VCaP (cell line): ENCODE measurements around the gene ACE.

Experiments used
- H3K27ac ChIP-seq: fragments of 450-650 bp; 2 replicates; pipeline ENCODE4 v1.5.1; 2017
- TF ChIP-seq, protein P1 (sequence below): fragments of 450-650 bp; conservative IDR thresholded peaks from 2 replicates; pipeline ENCODE4 v1.5.1; 2017; ENCODE audit warnings: mild to moderate bottlenecking, moderate library complexity

The ACE gene

GRCh38 chr17:63477480-63478440 lies 899 bp downstream of the ACE start:
- peak overlapping the region; percentile 89 for H3K27ac ChIP-seq

DNA sequence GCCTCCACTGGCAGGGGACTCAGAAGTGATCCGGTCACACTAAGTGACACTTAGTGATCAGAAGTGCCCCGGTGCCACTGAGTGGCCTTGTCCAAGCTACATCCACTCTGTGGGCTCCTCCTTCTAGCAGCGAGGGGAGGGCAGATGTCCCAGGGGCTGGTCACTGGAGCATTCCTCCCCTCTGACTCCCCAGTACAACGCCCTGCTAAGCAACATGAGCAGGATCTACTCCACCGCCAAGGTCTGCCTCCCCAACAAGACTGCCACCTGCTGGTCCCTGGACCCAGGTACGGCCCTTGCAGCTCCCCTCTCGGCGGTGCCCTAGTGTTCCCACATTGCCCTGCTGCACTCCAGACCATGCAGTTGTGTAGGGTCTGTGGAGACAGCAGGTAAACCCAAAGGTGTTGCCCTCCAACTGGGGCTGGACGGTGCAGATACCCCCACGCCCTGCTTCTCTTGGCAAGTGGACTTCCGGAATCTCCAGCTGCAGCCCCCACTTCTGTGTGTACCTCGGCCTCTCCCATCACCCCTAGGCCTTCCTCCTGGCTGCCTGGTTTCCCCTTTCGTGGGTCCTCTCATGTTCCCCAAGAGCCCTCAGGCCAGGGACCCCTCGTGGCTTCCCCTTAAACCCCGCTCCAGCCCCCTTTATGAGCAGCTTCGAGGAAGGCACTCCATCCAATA lies 2.1 kb downstream of the ACE start:
- TF ChIP-seq, protein P1, sequence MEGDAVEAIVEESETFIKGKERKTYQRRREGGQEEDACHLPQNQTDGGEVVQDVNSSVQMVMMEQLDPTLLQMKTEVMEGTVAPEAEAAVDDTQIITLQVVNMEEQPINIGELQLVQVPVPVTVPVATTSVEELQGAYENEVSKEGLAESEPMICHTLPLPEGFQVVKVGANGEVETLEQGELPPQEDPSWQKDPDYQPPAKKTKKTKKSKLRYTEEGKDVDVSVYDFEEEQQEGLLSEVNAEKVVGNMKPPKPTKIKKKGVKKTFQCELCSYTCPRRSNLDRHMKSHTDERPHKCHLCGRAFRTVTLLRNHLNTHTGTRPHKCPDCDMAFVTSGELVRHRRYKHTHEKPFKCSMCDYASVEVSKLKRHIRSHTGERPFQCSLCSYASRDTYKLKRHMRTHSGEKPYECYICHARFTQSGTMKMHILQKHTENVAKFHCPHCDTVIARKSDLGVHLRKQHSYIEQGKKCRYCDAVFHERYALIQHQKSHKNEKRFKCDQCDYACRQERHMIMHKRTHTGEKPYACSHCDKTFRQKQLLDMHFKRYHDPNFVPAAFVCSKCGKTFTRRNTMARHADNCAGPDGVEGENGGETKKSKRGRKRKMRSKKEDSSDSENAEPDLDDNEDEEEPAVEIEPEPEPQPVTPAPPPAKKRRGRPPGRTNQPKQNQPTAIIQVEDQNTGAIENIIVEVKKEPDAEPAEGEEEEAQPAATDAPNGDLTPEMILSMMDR, result peak; percentile 75
- H3K27ac ChIP-seq, result peak overlapping the region; percentile 89

More at GRCh38 chr17:63477480-63478440, 899 bp downstream of the ACE start:
- TF ChIP-seq, protein P1, result 0 out of 2 replicates have a peak, but pooled peaks have one; percentile 9

GRCh38 chr17:63479495-63480184 lies 2.8 kb downstream of the ACE start:
- TF ChIP-seq, protein P1, result no peak
- peak overlapping the region; percentile 89 for H3K27ac ChIP-seq

DNA sequence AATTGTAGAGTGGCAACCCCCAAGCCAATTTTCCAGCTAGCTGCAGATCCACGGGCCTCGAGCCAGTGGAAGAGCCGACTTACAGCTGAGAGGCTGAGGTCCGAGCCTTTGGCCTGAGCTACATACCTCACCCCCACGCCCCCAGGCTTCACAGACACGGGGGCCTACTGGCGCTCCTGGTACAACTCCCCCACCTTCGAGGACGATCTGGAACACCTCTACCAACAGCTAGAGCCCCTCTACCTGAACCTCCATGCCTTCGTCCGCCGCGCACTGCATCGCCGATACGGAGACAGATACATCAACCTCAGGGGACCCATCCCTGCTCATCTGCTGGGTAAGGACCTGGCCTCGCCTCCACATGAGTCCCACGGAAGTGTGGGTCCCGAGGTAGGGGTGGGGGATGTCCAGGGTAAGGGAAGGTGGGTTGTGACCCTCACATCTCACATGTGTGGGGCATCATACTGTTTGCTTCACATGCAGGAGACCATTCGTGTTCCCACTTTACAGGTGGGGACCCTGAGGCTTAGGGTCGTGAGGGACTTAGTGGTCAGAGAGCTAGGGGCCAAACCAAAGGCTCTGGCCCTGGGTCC lies 3.4 kb downstream of the ACE start:
- TF ChIP-seq, protein P1, result no peak
- peak overlapping the region; percentile 89; the same call in 1 of the 2 replicates for H3K27ac ChIP-seq

DNA sequence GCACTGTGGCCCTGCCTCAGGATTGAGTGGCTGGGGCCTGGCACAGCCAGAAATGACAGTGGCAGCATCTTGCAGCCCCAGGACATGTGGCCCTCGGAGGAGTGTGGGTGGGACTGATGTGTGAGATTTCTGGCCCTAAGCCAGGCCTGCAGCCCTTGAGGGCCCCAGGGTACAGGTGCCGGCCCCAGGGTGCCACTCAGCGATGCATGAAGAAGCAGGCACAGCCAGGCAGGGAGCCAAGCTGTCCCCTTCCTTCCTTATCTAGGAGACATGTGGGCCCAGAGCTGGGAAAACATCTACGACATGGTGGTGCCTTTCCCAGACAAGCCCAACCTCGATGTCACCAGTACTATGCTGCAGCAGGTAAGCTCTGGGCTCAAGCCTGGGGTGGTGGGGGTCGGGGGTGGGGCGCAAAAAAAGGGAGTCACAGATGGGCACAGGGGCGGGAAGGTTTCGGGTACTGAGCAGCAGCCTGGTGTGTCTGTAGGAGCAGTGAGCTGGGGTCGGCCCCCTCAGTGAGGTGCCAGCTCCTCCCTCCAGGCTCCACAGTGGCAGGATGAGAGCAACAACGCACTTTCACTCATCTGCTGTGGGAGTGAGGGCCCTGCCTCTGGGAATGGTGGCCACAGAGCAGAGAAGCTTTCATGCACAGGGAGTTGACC lies 4.1 kb downstream of the ACE start:
- TF ChIP-seq, protein P1, result no peak
- H3K27ac ChIP-seq, result peak overlapping the region; percentile 42; the same call in 1 of the 2 replicates

DNA sequence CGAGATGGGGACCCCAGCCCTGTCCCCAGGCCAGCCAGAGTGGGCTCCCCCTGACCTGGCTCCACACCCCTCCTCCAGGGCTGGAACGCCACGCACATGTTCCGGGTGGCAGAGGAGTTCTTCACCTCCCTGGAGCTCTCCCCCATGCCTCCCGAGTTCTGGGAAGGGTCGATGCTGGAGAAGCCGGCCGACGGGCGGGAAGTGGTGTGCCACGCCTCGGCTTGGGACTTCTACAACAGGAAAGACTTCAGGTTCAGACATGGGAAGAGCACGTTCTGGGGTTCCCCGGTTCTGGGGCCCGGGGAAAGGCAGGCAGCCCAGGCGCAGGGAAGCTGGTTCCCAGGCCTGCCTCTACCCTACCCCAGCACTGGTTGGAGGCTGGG lies 4.6 kb downstream of the ACE start:
- H3K27ac ChIP-seq, result peak overlapping the region; percentile 42; the same call in 1 of the 2 replicates
- TF ChIP-seq, protein P1, result no peak
